Suprapubic skin (tissue), 3 donors: ENCODE measurements around the gene VPS41.

ENCODE experiments used
- EP300 ChIP-seq: sonication (generic); formaldehyde crosslinking; IDR thresholded peaks from one replicate; pipeline ENCODE4 v1.6.1; 2017; ENCODE audit warnings: antibody characterized with exemption
- POLR2A ChIP-seq, 2 donors: fragments of 450-650 bp; IDR thresholded peaks; one replicate each; pipeline ENCODE4 v1.6.1; 2017; ENCODE audit warnings: antibody characterized with exemption in 2 of 2, mild to moderate bottlenecking in 2 of 2, moderate library complexity in 2 of 2
- TF ChIP-seq, protein P1 (sequence below), 2 donors: fragments of 200-600 bp in 1 of 2; fragments of 450-650 bp in 1 of 2; sonication (generic) in 1 of 2; IDR thresholded peaks; one replicate each; pipeline ENCODE4 v1.5.1; 2016 to 2019; ENCODE audit warnings: antibody characterized with exemption in 2 of 2, mild to moderate bottlenecking in 1 of 2, moderate library complexity in 1 of 2

DNA sequence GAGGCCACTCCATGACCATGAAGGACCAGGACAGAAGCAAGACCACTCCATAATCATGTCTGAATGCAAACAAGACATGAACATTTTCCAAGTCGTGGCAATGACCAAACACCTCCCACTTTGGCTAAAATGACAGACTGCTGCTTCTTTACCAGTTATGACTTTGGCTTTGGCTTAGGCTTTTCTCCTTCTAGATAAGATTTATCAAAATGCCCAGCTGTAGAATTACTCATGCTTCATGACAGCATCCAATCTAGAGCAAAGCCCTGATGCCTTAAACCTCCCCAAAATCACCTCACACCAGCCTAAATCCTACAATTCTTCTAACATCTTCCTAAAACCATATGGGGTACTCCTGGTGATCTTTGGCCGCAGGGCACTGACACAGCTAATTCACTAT is 102.1 kb downstream of the VPS41 start:
- TF ChIP-seq, protein P1, sequence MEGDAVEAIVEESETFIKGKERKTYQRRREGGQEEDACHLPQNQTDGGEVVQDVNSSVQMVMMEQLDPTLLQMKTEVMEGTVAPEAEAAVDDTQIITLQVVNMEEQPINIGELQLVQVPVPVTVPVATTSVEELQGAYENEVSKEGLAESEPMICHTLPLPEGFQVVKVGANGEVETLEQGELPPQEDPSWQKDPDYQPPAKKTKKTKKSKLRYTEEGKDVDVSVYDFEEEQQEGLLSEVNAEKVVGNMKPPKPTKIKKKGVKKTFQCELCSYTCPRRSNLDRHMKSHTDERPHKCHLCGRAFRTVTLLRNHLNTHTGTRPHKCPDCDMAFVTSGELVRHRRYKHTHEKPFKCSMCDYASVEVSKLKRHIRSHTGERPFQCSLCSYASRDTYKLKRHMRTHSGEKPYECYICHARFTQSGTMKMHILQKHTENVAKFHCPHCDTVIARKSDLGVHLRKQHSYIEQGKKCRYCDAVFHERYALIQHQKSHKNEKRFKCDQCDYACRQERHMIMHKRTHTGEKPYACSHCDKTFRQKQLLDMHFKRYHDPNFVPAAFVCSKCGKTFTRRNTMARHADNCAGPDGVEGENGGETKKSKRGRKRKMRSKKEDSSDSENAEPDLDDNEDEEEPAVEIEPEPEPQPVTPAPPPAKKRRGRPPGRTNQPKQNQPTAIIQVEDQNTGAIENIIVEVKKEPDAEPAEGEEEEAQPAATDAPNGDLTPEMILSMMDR (IDR thresholded peaks at IDR 0.05), result no peak
- no peak for TF ChIP-seq EP300
- TF ChIP-seq POLR2A (IDR thresholded peaks at IDR 0.05), result no peak
